MV-4-11 (cell line): Measurements from ENCODE around the gene CHADL.

Experiments
- DNase-seq: peaks from one replicate; lab custom pipeline; 2025; lab: John Stamatoyannopoulos, UW

The CHADL gene

DNA sequence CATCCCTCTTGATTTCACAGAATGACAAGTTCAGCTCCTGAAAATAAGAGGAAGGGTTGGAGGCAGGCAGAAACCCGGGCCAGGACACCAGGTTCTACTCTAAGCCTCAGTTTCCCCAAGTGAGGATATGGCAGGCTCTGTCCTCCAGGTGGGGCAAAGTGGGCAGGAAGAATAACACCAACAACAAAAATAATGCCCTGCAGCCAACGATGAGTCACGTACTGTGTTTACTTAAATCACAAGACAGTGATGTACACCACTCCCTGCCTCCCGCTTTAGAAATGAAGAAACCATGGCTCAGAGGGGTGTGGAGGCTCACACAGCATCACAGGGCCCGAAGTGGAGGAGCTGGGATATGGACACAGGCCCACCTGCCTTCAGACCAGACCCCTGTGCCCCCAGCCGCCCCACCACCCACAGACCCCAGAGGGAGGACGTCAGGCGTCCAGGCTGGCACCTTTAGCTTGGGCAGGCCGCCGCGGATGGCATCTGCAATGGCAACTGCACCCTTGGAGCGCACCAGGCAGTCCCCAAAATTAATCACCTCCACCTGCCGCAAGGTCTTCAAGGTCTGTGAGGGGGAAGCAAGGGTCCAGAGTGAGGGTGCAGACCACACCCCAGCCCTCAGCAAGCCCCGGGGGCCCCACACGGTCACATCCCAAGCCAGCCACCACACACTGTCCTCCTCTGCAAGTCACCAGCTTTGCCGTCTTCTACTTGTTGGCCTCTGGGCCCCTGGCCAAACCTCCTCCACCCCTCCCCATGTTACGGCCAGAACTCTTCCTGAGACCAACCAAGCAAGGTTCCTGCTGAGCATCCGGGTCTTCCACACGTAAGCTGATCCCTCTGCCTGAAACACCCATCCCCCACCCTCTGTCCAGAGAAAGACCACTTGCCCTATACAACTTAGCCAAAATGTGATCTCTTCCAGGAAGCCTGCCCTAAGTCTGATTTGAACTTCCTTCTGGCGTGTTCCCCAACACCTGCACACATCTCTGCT, 15.8 kb upstream of the CHADL start:
- DNase-seq: no peak

DNA sequence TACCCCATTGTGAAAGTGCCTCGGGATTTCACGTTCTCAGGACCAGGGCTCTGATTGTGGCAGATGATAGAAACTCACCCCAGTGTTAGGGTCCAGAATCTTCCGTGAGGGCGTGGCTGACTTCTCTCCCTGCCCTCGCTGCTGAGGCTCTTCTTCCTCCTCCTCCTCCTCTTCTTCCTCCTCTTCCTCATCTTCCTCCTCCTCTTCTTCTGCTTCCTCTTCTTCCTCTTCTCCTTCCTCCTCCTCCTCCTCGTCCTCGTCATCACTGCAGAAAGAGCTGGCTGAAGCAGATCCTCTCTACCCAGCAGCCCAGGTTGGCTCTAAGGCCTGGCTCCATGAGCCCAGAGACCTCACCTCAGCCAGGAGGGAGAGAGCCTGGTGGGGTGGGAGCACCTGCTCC, 13.5 kb upstream of the CHADL start:
- DNase-seq: no peak

DNA sequence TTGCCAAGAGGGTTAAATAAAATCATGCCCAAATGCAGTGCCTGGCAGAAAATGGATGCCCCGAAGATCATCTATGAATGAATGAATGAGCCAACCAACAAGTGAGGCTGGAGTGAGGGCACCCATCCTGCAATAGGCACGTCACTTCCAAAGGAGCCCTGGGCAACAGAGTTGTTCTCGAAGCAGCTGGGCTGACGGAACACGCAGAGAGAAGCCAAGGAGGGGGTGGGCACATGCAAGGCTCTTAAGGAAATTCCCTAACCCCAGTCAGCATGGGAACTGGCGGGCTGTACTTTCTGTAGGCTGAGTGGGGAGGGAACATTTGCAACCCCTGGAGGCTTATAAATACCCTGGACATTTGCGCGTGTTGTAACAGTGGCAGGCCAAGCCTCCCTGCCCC, 11.6 kb upstream of the CHADL start:
- no peak for DNase-seq

DNA sequence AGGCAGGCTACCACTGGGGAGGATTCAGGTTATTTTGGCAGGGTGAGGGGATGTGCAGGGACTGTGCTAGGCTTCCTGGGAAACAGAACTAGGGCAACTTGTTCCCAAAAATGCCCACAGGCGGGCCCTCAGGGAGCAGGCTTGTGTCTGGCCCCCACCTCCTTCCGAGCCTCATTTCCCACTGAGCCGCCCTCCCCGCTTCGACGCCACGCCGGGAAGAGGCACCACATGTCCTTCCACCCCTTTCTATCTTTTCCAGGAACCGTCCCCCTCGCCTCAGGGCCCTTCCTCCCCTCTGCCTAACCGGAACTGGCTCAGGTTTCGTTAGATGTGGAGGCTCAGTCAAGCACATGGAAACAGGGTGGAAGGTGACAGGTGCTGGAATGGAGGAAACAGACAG, 9.4 kb upstream of the CHADL start:
- no peak for DNase-seq

DNA sequence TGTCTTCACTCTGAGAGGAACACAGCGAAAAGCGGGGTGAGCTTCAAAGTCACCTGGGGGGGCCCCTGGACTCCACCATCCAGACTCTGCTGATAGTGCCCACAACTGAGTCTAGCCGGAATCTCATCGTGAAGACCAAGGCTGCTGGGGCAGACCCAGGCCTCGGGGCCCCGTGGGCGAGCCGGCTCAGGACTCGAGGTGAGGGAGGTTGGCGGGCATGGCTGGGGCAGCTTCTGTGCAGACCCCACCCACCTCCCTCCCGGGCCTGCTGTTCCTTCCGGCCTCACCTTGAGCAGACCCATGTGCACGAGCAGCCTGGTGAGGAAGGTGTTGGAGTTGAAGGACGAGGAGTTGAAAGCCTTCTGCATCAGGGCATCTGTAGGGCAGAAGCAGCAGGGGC, 8.7 kb upstream of the CHADL start:
- no peak for DNase-seq

DNA sequence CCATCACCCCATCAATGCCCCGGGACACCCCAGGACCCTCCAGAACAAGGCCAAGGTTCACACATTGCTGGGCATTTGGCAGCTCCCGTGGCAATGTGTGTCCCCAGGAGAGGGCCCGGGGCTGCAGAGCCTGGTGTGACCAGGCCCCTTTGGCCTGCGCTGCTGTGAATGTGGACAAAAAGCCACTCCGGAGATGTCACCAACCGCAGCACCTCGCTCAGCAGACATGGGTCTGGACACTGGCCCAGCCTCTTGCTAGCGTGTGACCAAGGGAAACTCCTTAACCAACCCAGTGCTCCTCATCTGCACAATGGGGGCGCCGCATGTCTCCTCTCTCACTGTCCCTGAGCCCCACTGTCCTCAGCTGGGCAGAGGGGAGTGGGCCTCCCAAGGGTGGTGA, 8.0 kb upstream of the CHADL start:
- DNase-seq: no peak

DNA sequence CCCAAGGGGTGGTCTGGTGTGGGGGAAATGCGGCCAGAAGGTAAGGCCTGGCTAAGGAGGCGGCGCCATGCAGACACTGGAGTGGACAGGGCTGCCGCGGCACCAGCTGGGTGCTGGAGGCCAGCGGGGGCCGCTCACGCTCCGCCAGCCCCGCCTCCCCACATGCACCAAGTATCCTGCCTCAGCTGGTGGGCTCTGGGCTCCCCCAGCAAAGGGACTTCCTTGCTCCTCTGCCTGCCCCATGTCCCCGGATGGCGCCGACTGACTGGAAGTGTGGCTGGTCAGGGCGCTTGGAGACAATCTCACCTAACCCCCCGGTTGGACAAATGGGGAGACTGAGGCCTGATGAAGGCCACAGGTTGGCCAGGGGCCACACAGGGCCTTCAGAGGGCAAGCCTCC, 7.6 kb upstream of the CHADL start:
- no peak for DNase-seq

DNA sequence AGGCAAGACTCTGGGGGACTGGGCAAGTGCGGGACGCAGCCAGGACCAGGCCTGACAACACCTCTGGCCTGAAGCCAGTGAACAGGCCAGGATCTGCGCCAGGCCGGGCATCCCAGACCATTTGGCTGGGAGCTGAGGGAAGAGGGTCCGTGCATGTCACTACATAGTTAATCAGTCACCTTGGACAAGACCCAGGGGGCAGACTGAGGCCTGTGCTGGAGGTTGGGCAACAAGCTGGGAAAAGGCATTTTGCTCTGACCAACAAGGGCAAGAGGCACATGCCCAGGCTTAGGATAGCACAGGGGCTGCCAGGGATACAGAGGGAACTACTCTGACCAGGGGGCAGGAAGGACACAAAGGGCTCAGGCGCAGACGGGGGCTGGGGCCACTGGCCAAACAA, 7.0 kb upstream of the CHADL start:
- no peak for DNase-seq

DNA sequence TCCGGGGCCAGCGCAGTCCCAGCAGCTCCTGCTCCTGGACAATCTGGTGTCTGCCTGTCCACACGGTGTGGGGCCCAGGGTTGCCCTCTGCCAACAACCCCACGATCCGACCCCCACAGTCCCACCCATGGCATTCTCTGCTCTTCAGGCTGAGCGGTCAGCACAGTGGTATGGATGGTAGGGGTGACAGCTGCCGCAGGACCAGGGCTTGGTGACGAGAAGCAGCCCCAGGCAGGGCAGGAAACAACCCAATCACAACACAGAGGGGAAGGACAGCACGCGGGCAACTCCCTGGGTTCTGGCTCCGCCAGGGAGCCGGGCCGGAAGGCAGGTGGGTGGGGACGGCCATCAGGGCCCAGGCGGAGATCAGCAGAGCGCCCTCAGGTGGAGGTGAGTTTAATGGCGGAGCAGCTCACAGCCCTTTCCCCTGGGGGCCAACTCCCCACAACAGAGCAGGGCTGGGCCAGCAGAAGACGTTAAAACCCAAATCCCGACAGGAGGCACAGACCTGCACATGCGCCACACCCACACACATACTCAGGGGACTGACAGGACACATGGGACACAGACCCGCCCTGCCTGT, 5.3 kb upstream of the CHADL start:
- DNase-seq: no peak

DNA sequence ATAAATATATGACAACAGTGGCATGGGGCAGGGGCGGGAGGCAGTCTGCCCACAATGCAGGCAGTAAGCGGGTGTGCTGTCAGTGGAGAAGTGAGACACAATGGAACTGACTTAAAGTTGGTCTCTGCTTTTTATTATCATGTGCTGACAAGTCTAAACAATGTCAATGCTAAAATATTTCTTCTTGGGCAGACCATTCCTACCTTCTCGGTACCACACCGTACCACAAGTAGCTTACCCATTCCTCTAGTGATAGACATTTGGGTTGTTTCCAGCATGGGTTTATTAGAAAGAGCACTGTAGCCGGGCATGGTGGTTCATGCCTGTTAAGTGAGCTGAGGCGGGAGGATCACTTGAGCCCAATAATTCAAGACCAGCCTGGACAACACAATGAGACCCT, 2.6 kb upstream of the CHADL start:
- no peak for DNase-seq

DNA sequence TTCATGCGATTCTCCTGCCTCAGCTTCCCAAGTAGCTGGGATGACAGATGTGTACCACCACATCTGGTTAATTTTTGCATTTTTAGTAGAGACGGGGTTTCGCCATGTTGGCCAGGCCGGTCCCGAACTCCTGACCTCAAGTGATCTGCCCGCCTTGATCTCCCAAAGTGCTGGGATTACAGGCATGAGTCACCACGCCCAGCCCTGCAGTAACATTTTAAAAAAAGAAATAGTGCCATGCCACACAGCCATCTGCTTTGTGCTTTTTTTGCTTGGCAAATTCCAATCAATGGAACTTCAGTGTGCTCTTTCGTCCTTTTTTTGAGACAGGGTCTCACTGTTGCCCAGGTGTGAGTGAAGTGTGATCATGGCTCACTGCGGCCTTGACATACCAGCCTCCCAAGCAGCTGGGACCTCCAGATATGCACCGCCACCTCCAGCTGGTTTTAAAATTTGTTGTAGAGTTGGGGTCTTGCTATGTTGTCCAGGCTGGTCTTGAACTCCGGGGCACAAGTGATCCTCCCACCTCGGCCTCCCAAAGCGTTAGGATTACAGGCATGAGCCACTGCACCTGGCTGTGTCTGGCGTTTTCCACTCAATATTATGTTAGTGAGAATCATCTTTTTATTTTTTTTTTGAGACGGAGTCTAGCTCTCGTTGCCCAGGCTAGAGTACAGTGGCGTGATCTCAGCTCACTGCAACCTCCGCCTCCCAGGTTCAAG, 1.8 kb upstream of the CHADL start:
- DNase-seq: peak; percentile 44

DNA sequence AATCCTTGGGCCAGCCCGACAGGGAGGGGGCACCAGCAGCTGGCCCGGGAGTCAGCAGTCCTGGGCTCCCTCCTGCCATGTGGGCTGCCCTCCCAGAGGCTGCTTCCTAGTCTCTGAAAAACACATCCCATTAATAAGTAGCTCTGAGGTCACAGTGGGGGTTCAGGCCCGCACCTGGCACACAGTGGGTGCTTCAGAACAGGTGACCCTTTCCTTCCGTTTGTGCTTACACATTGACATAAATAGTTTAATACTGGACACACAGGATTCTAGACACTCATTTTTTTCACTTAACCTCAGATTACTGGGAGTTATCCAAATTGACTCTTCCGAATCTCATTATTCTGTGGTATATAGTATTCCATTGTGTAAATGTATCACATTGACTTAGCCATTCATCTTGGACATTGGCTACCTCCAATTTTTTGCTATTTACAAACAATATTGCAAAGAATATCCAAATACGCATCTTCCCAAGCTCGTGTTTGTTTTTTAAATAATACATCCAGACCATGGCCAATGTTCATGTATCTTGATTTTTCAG, 474 bp upstream of the CHADL start:
- DNase-seq: no peak

DNA sequence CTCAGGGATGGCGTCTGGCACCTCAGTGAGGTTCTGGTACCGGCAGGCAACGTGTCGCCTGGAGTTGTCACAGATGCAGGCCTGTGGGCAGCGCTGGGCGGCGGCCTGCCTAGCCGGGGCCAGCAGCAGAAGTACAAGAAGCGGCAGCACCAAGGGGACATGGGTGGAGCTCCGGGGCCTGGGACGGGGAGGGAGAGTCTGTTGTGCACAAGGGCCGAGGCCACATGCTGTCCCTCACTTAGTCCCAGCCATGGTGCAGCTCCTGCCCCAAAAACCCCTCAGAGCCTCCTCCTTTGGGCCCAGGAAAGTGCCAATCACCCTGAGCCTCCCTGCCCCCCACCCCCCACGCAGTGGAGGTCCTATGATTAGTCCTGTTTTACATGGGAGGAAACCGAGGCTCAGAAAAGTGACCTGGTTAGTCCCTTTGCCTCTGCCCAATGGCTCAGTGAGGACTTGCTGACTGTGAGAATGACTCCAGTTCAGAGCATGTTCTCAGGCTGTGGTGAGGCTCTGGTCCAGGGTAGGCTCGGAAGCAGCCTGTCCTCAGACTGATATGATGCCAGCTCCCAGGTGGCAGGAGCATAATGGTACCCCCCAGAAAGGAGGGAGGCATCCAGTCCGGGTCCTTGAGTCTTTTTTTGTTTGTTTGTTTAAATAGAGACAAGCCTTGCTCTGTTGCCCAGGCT, 1.1 kb downstream of the CHADL start:
- no peak for DNase-seq

DNA sequence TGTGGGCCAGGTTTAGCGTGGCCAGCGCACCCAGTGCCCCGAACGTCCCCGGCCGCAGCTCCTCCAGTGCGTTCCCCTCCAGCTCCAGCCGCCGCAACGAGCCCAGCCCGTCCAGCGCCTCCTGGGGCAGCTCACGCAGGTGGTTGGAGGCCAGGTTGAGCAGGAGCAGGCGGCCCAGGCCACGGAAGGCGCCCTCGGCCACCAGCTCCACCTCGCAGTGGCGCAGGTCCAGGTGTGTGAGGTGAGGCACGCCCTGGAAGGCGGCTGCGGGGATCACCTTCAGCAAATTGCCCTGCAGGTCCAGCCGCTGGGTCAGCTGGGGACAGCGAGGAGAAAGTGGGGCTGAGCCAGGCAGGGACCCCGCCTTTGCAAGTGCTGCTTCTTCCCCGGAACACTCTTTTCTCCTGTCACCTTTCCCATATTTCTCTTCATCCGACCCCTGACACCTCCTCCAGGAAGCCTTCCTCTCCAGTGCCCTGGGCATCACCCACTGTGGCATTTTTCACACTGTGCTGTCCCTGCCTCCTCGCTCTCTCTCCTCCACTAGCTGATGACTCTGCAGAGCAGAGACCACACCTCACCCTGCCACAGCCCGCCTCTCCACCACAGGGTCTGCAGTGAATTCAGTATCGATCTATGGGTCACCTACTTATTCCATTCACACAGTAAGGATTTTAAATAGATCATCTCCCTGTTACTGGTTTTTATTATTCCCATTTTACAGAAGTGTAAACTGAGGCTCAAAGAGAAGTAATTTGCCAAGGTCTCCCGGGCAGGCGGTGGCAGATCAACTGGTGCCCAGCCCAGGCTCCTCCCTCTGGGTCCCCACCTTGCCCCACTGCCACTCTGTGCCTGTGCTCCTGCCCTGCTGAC, 1.9 kb downstream of the CHADL start:
- DNase-seq: no peak

DNA sequence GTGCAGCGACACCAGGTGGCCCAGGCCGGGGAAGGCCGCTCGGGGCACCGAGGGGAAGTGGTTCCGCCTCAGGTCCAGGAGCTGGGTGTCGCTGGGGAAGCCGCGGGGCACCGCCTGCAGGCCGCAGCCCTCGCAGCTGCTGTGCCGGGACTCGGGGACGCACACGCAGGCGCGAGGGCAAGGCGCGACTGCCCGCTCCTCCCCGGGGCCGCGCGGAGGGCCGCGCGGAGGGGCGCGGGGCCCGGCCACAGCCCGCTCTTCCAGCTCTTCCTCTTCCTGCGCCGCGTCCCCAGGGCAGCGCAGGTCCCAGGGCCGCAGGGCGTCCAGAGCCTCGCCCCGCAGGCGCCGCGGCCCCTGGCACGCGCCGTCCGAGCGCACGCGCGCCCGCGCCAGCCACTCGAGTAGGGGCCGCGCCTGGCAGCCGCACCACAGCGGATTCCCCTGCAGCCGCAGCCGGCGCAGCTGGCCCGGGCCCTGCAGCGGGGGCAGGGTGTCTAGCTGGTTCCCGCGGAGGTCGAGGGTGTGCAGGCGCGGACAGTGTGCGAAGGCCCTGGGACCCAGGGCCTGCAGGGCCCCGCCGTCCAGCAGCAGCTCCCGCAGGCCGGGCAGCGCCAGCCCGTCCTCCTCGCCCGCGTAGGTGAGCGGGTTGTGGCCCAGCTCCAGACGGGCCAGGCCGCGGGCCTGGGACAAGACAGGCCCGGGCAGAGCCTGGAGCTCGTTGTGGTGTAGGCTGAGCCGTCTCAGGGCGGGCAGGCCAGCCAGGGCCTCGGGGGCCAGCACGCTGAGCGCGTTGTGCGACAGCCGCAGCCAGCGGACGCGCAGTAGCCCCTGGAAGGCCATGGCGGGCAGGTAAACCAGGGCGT, 2.8 kb downstream of the CHADL start:
- DNase-seq: peak; percentile 73

DNA sequence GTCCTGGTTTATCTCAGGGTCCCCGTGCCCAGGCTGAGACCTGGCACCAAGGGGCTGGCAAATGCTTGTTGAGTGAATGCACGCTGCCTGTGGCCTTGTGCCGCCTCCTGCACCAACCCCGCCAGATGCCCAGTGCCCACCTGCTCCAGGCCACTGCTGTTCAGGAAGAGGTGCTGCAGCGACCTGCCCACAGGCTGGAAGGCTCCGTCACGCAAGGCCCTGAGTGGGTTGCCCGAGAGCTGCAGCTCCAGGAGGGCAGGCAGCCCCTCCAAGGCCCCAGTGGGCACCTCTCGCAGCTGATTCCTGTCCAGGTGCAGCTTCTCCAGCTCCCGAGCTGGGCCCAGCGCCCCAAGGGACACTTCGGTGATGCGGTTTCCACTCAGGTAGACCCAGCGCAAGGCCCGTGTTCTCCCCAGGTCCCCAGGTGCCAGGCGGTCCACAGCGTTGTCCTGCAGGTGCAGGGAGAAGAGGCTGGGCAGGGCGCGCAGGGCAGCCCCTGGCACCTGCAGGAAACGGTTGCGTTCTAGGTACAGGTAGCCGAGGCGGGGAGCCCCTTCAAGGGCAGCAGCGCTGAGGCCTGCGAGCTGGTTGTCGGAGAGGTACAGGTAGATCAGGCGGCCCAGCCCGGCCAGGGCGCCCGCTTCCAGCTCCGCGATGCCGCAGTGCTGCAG, 3.6 kb downstream of the CHADL start:
- no peak for DNase-seq

DNA sequence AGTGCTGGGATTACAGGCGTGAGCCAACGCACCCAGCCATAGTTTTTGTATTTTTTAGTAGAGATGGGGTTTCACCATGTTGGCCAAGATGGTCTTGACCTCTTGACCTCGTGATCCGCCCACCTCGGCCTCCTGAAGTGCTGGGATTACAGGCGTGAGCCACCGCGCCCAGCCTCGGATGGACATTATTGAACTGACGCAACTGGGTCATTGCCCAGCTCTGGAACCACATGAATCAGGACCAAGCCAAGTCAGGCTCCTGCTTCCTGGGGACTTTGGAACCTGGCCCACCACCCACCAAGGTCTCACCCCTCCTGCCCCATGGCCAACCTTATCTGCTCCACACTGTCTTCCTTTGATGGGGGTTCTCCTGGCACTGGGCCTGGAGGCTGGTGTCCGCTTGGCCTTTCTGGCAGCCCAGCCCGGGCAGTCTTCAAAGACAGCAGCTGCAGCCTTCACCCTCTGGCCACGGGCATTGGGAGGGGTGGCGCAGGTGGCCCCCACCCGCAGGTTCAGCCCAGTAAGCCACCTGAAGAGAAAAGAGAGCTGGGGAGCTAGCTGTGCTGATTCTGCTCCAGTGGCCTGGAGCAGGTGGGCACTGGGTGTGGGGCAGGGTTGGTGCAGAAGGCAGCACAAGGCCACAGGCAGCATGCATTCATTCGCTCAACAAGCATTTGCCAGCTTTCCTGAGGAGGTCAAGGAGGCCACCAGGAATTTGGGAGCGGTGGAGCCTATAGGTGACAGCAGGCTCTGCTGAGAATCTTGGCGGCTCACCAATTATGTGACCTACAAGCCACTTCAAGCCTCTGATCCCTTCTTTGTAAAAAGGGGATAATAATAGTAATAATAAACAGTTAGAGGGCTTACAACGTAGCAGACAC, 5.7 kb downstream of the CHADL start:
- no peak for DNase-seq

DNA sequence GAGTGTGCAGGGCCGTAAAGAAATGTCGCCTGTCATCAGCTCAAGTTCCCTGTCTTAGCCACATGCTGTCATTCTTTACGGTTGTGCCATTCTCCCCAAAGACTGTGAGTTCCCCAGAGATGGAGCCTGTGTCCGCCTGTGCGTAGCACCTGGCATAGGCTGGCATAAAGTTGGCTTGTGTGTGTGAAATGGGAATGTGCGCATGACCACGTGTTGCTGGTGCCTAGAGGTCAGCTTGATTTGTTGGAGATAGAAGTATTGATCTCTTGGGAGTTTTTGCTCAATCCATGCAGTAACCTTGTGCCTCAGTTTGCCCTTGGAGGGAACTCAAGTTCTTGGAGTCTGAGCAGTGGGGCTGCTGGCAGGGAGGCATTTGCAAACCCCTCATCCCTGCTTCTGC, 9.4 kb downstream of the CHADL start:
- no peak for DNase-seq

DNA sequence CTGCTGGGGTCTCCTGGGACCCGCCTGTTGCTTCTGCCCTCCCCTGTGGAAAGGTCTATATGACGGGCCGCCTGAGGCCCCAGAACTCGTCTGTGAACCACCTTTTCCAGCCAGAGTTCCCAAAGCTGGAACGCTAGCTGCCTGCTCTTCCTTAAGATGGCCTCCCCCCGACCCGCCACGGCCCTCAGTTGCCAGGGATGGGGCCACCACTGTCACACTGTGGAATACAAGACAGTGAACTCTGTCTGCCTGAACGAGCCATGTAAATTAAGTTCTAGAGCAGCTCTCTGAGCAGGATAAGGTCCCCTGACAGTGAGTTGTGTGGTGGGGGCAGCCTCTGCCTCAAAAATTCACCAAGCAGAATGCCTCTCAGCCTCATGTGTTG, 10.3 kb downstream of the CHADL start:
- no peak for DNase-seq
